Vagina (tissue), 2 donors: Measurements from ENCODE around the gene C17orf107. TPM values are rescaled to one million over a fixed set of nuclear protein-coding genes. Genes with fewer than 3 reads are reported as not detected.
A peak's percentile ranks its signal among the peaks of the same experiment; 100 is the strongest.

Experiments used
- DNase-seq, 2 donors: peaks; one replicate each; pipeline ENCODE4 v3.0.0-alpha.2; 2017; ENCODE audit errors: extremely low spot score in 2 of 2
- H3K27ac ChIP-seq: fragments of 200-600 bp; sonication (generic); one replicate; pipeline ENCODE4 v1.5.1; 2019
- H3K27me3 ChIP-seq: fragments of 200-600 bp; sonication (generic); one replicate; pipeline ENCODE4 v1.5.1; 2019
- H3K36me3 ChIP-seq, 2 donors: fragments of 200-600 bp; sonication (generic); one replicate each; pipeline ENCODE4 v1.5.1; 2017 to 2019
- H3K4me1 ChIP-seq: fragments of 200-600 bp; sonication (generic); one replicate; pipeline ENCODE4 v1.5.1; 2019
- H3K4me3 ChIP-seq, 2 donors: fragments of 200-600 bp; sonication (generic); 1 replicate in 1 of 2; 2 replicates in 1 of 2; pipeline ENCODE4 v1.5.1; 2016 to 2019
- H3K9me3 ChIP-seq: fragments of 200-600 bp; sonication (generic); one replicate; pipeline ENCODE4 v1.5.1; 2019
- CTCF ChIP-seq, 3 experiments: fragments of 450-650 bp in 2 of 3; fragments of 200-600 bp in 1 of 3; sonication (generic) in 1 of 3; IDR thresholded peaks; one replicate each; pipeline ENCODE4 v1.5.1; 2017 to 2019; ENCODE audit warnings: antibody characterized with exemption in 3 of 3, mild to moderate bottlenecking in 2 of 3, moderate library complexity in 2 of 3
- POLR2A ChIP-seq, 2 donors: fragments of 450-650 bp; IDR thresholded peaks; one replicate each; pipeline ENCODE4 v1.6.1; 2017; ENCODE audit warnings: antibody characterized with exemption in 2 of 2, mild to moderate bottlenecking in 2 of 2, moderate library complexity in 2 of 2
- POLR2AphosphoS5 ChIP-seq, 2 donors: sonication (generic); formaldehyde crosslinking; IDR thresholded peaks; one replicate each; pipeline ENCODE4 v1.9.0; 2017; ENCODE audit warnings: antibody characterized with exemption in 2 of 2, mild to moderate bottlenecking in 2 of 2, low read depth in 1 of 2; ENCODE audit not compliant: insufficient read depth in 1 of 2
- intact Hi-C: fragments of 100-400 bp; cut with DNase I; formaldehyde crosslinking; loops from one replicate; pipeline ENCODE4 v1.15.1; 2023
- total RNA-seq: library from RNA; depleted of rRNA; stranded (reverse); fragments of >200 nt; gene quantifications from one replicate; pipeline ENCODE4 v1.2.3, GENCODE V29; 2016

The C17orf107 gene
- total RNA-seq, 1 donor from 2014 or later = 1.7 TPM

GRCh38 chr17:4939796-4940554, 40.6 kb downstream of the C17orf107 start, which contains the start of the genes RNF167 and SLC25A11:
RNF167 (plus strand) TSS chr17:4940268; CDS start chr17:4940910, 642 bp downstream.
SLC25A11 (minus strand) TSS chr17:4940046; CDS start chr17:4939910, 136 bp downstream.
- TF ChIP-seq CTCF (IDR thresholded peaks at IDR 0.05) (no peak), POLR2AphosphoS5 (IDR thresholded peaks at IDR 0.05; ENCODE audit: insufficient read depth in 1 of 2, low read depth in 1 of 2) (peak; percentile 79 to 90), POLR2A (IDR thresholded peaks at IDR 0.05) (peak in 1 of 2 donors; percentile 62)
- intact Hi-C loops = no loop called here
- Histone ChIP-seq H3K9me3 (no peaks in the 10 kb centered on the region), H3K4me1 (peaks cover 43% of the 10 kb centered on the region), H3K27ac (peak within 1 kb of the TSS; percentile 88), H3K36me3 (peaks cover 0 to 39% of the 10 kb centered on the region in 2 donors), H3K27me3 (no peaks in the 10 kb centered on the region), H3K4me3 (peak within 1 kb of the TSS; percentile 76 to 88)
- peak in 1 of 2 donors; percentile 99 for DNase-seq

DNA sequence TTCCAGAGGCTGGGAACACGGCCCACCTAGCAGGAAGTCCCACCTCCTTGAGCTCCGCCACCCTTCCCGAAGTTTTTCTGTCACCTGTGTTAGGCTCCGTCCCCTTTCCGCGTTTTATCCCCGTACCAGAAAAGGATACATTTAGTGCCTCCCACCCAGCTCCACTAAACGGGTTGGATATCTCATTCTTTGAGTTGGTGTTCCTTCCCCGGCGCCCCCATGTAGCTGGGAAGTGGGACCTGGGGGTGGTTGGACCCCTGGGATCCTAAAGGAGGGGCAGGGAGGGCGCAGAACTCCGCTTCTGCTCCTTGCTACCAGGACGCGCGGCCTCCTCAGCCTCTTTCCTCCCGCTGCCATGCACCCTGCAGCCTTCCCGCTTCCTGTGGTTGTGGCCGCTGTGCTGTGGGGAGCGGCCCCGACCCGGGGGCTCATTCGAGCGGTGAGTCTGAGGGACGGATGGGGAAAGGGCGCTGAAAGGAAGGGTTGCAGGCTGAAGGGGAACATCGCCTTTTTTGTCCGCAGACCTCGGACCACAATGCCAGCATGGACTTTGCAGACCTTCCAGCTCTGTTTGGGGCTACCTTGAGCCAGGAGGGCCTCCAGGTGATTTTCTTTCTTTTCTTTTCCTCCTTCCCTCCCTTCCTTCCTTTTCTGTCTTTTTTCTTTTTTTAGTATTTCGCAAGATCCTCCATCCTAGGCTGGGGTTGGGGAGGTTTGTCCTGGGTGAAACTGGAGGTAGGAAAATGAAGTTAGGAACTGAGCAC, 41.4 kb downstream of the C17orf107 start:
- Histone ChIP-seq H3K4me1 (peaks cover 51% of the 10 kb centered on the region), H3K36me3 (peaks cover 0 to 45% of the 10 kb centered on the region in 2 donors), H3K4me3 (peak overlapping the region; percentile 76 to 88), H3K27ac (peak overlapping the region; percentile 88), H3K9me3 (no peaks in the 10 kb centered on the region), H3K27me3 (no peaks in the 10 kb centered on the region)
- TF ChIP-seq POLR2A (IDR thresholded peaks at IDR 0.05) (no peak), POLR2AphosphoS5 (IDR thresholded peaks at IDR 0.05; ENCODE audit: insufficient read depth in 1 of 2, low read depth in 1 of 2) (peak in 1 of 2 donors; percentile 3), CTCF (IDR thresholded peaks at IDR 0.05) (no peak)
- intact Hi-C loops = no loop called here
- no peak for DNase-seq

DNA sequence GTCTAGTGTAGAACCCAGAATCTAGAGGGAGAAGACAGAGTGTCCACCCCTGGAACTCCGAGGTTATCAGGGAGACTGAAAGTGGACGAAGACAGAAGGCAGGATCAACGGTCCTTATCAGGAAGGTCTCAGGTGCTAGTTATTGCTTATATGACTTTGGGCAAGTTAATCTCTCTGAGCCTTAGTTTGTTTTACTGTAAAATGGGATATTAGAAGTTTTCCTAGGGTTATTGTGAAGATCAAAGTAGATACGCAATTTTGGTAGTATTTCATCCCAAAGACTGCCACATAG, 41.9 kb downstream of the C17orf107 start:
- Histone ChIP-seq H3K4me3 (peak overlapping the region; percentile 76 to 88), H3K27ac (peak overlapping the region; percentile 88), H3K27me3 (no peaks in the 10 kb centered on the region), H3K4me1 (peaks cover 56% of the 10 kb centered on the region), H3K36me3 (peaks cover 0 to 50% of the 10 kb centered on the region in 2 donors), H3K9me3 (no peaks in the 10 kb centered on the region)
- intact Hi-C loops = no loop called here
- DNase-seq = no peak
- TF ChIP-seq POLR2AphosphoS5 (IDR thresholded peaks at IDR 0.05; ENCODE audit: insufficient read depth in 1 of 2, low read depth in 1 of 2) (no peak), POLR2A (IDR thresholded peaks at IDR 0.05) (no peak), CTCF (IDR thresholded peaks at IDR 0.05) (no peak)

DNA sequence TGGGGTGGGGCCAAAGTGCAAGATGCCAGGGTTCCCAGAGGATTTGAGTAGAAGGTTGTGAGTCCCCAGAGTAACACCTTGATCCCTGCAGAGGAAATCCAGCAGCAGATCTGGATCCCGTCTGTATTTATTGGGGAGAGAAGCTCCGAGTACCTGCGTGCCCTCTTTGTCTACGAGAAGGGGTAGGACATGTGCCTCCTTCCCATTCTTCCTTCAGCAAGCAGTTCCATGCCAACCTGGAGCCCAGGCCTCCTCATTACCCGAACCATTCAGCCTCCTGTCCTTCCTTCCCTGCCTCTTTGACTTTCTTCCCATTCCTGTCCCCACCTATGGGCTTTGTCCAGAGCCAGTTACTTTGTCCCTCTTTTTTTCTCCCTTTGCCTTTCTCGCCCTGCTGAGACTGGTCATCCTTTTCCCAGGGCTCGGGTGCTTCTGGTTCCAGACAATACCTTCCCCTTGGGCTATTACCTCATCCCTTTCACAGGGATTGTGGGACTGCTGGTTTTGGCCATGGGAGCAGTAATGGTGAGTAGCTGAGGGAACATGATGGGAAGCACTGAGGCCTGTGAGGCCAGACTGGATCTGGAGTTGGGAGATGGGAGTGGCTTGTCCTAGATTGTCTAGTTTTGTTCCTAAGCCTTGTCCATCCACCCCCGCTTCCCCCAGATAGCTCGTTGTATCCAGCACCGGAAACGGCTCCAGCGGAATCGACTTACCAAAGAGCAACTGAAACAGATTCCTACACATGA, 43.6 kb downstream of the C17orf107 start:
- no peak overlapping the region for H3K4me3 ChIP-seq
- no peak for DNase-seq
- H3K27me3 ChIP-seq = no peaks in the 10 kb centered on the region
- H3K4me1 ChIP-seq = peaks cover 65% of the 10 kb centered on the region
- H3K27ac ChIP-seq = no peak overlapping the region
- no peaks in the 10 kb centered on the region for H3K9me3 ChIP-seq
- intact Hi-C loops = no loop called here
- TF ChIP-seq POLR2A (IDR thresholded peaks at IDR 0.05) (no peak), CTCF (IDR thresholded peaks at IDR 0.05) (no peak), POLR2AphosphoS5 (IDR thresholded peaks at IDR 0.05; ENCODE audit: insufficient read depth in 1 of 2, low read depth in 1 of 2) (no peak)
- peaks cover 0 to 39% of the 10 kb centered on the region in 2 donors for H3K36me3 ChIP-seq
